ENCODE data around the gene HLA-DOB.
A peak's percentile ranks its signal among the peaks of the same experiment; 100 is the strongest.

The HLA-DOB gene

DNA sequence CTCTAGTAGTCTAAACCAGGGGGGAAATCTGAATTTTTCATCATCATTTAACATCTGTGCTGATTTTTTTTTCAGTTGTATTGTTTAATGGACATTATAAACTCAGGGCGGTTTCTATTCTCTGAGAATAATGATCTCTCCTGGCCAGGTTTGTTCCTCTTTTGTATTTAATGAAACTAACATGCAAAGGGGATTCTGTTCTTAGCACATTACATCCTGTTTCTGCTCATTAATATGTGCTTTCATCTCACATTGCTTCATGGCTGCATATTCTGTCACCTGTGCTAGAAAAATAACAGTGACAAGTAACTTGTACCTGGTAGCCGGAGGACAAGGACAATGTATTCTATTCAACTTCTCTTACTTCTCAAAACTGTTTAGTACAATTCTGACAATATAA lies 806 bp downstream of the HLA-DOB start:
- H2AFZ ChIP-seq (ENCODE audit: low read depth, low read length, severe bottlenecking): no peak overlapping the region
- H3K27me3 ChIP-seq (ENCODE audit: low read length): no peaks in the 10 kb centered on the region
- no peaks in the 10 kb centered on the region for H4K20me1 ChIP-seq (ENCODE audit: low read depth, low read length)
- H3K79me2 ChIP-seq (ENCODE audit: insufficient read depth, low read length): peaks cover 12% of the 10 kb centered on the region; the same call in 1 of the 2 replicates
- peak overlapping the region; percentile 61 for H3K4me2 ChIP-seq (ENCODE audit: low read depth, low read length, poor library complexity, severe bottlenecking)
- no peaks in the 10 kb centered on the region for H3K9me2 ChIP-seq (replicated peaks; ENCODE audit: insufficient read depth, low read length)
- H3K4me3 ChIP-seq (ENCODE audit: insufficient read depth, low read length, poor library complexity, severe bottlenecking): peak overlapping the region; percentile 57
- H3K9ac ChIP-seq (ENCODE audit: low read length): peak overlapping the region; percentile 61
- no peaks in the 10 kb centered on the region for H3K9me3 ChIP-seq (ENCODE audit: insufficient read depth, low read length)
- peaks cover 28% of the 10 kb centered on the region for H3F3A ChIP-seq (ENCODE audit: insufficient read depth)
- TF ChIP-seq EZH2phosphoT487 (conservative IDR thresholded peaks at IDR 0.05; ENCODE audit: low read length): no peak
- TF ChIP-seq, protein P1, sequence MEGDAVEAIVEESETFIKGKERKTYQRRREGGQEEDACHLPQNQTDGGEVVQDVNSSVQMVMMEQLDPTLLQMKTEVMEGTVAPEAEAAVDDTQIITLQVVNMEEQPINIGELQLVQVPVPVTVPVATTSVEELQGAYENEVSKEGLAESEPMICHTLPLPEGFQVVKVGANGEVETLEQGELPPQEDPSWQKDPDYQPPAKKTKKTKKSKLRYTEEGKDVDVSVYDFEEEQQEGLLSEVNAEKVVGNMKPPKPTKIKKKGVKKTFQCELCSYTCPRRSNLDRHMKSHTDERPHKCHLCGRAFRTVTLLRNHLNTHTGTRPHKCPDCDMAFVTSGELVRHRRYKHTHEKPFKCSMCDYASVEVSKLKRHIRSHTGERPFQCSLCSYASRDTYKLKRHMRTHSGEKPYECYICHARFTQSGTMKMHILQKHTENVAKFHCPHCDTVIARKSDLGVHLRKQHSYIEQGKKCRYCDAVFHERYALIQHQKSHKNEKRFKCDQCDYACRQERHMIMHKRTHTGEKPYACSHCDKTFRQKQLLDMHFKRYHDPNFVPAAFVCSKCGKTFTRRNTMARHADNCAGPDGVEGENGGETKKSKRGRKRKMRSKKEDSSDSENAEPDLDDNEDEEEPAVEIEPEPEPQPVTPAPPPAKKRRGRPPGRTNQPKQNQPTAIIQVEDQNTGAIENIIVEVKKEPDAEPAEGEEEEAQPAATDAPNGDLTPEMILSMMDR (IDR thresholded peaks at IDR 0.05; ENCODE audit: insufficient read depth, low read length, poor library complexity, severe bottlenecking): no peak
- H3K36me3 ChIP-seq (ENCODE audit: low read length): peaks cover 11% of the 10 kb centered on the region; the same call in 1 of the 2 replicates
- peak overlapping the region; percentile 85 for H3K27ac ChIP-seq (ENCODE audit: low read depth, low read length)

DNA sequence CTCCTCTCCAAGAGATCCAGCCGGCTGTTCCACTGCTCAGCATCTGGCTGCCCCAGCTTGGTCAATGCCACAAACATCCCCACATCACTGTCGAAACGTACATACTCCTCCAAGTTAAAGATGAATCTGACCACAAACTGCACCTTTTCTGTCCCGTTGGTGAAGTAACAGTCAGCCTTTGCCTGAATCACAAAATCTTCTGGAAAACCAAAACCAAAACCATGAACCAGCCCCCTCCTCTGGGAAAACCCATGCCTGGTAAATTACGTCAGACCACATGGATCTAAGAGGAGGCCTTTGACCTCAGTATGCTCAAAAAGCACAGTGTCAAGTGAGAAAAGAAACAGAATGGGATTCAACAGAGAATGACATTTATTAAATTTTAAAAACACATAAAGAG lies 1.7 kb downstream of the HLA-DOB start:
- Histone ChIP-seq H3K27ac (ENCODE audit: low read depth, low read length) (peak overlapping the region; percentile 85), H3K79me2 (ENCODE audit: insufficient read depth, low read length) (peaks cover 12% of the 10 kb centered on the region; the same call in 1 of the 2 replicates), H3K9ac (ENCODE audit: low read length) (peak overlapping the region; percentile 61), H3F3A (ENCODE audit: insufficient read depth) (peaks cover 26% of the 10 kb centered on the region), H3K4me3 (ENCODE audit: insufficient read depth, low read length, poor library complexity, severe bottlenecking) (peak overlapping the region; percentile 45), H3K36me3 (ENCODE audit: low read length) (peaks cover 14% of the 10 kb centered on the region; the same call in 1 of the 2 replicates), H3K9me3 (ENCODE audit: insufficient read depth, low read length) (no peaks in the 10 kb centered on the region), H3K4me2 (ENCODE audit: low read depth, low read length, poor library complexity, severe bottlenecking) (peak overlapping the region; percentile 61), H3K9me2 (replicated peaks; ENCODE audit: insufficient read depth, low read length) (no peaks in the 10 kb centered on the region), H2AFZ (ENCODE audit: low read depth, low read length, severe bottlenecking) (no peak overlapping the region), H3K27me3 (ENCODE audit: low read length) (no peaks in the 10 kb centered on the region), H4K20me1 (ENCODE audit: low read depth, low read length) (no peaks in the 10 kb centered on the region)
- TF ChIP-seq EZH2phosphoT487 (conservative IDR thresholded peaks at IDR 0.05; ENCODE audit: low read length): no peak
- TF ChIP-seq, protein P1 (IDR thresholded peaks at IDR 0.05; ENCODE audit: insufficient read depth, low read length, poor library complexity, severe bottlenecking): no peak

DNA sequence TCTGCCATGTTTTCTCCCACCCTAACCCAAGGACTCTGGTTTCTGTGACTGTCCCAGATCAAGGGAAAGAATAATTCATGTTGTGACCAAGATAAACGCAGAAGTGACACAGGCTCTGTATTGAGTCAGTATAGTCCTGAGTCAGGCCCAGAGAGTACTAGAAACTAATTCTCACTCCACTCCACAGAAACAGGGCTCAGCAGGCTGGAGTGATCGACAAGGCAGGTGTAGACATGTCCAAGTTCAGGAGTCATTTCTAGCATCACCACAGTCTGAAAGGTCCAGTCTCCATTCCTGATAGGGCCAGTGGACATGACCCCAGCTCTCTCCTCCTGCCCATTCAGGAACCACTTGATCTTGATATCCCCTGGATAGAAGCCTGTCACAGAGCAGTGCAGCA lies 2.7 kb downstream of the HLA-DOB start:
- Histone ChIP-seq H3K4me3 (ENCODE audit: insufficient read depth, low read length, poor library complexity, severe bottlenecking) (no peak overlapping the region), H3F3A (ENCODE audit: insufficient read depth) (peaks cover 31% of the 10 kb centered on the region), H4K20me1 (ENCODE audit: low read depth, low read length) (no peaks in the 10 kb centered on the region), H3K9me3 (ENCODE audit: insufficient read depth, low read length) (no peaks in the 10 kb centered on the region), H3K4me2 (ENCODE audit: low read depth, low read length, poor library complexity, severe bottlenecking) (peak overlapping the region; percentile 61), H3K36me3 (ENCODE audit: low read length) (peaks cover 14% of the 10 kb centered on the region; the same call in 1 of the 2 replicates), H3K27ac (ENCODE audit: low read depth, low read length) (peak overlapping the region; percentile 85), H3K9ac (ENCODE audit: low read length) (no peak overlapping the region), H3K27me3 (ENCODE audit: low read length) (no peaks in the 10 kb centered on the region), H3K9me2 (replicated peaks; ENCODE audit: insufficient read depth, low read length) (no peaks in the 10 kb centered on the region), H2AFZ (ENCODE audit: low read depth, low read length, severe bottlenecking) (no peak overlapping the region), H3K79me2 (ENCODE audit: insufficient read depth, low read length) (peaks cover 12% of the 10 kb centered on the region; the same call in 1 of the 2 replicates)
- no peak for TF ChIP-seq EZH2phosphoT487 (conservative IDR thresholded peaks at IDR 0.05; ENCODE audit: low read length)
- TF ChIP-seq, protein P1 (IDR thresholded peaks at IDR 0.05; ENCODE audit: insufficient read depth, low read length, poor library complexity, severe bottlenecking): no peak

All from SU-DHL-6 (cell line).